Dermis microvascular lymphatic vessel endothelial cell (primary cell): ENCODE results near the gene C17orf67. TPM values are rescaled to one million over a fixed set of nuclear protein-coding genes. Genes with fewer than 3 reads are reported as not detected.
"Not testable (repeated sequence)": the region's sequence is repeated elsewhere in the genome, so short reads cannot be mapped to it uniquely, and the experiment has no call there.

ENCODE experiments used
- DNase-seq, 2 donors: peaks; one replicate each; pipeline versions ENCODE4 v3.0.0 to v3.0.0-alpha.2; 2010; ENCODE audit warnings: low read depth in 2 of 2
- total RNA-seq: library from RNA; depleted of rRNA; stranded (reverse); fragments of >200 nt; gene quantifications from 2 replicates; pipeline ENCODE4 v1.2.1, GENCODE V29; 2014

C17orf67 gene
- total RNA-seq, 1 donor from 2014 or later = 2.6 TPM

DNA sequence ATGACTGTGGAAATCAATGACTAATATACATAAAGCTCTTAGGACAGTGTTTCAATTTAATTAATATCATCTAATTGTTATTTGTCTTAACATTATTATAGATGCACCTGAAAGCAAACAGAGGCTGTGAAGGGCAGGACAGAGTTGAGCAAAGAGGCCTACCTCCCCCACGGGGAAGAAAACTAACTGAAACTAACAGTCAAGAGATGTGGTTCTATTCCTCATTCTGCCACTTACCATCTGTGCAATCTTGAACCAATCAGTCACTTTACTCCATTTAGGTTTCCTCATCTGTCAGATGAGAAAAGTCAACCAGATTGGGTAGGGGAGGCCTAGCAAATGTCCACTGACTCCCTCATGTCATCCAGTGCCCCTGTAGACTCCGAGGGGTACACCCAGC is 59.1 kb downstream of the C17orf67 start:
- DNase-seq = no peak

DNA sequence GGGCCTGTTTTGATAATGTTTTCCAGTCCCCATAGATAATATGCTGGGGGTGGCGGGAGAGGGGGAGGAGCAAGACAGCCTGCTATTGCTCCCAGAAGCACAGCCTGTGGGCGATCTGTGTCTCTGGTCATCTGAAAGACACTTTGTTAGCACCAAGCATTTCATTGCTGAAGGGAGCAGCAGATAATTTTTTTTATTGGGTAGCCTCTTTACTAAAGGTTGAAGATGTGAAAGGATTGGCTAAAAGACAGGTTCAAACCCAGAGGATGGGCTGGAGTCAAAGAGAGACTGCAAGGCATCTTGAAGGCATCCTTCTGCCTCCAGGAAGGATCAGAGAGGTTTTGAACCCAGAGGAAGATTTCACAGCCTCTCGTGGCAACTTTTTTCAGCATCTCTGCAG is 60.6 kb downstream of the C17orf67 start:
- no peak for DNase-seq

DNA sequence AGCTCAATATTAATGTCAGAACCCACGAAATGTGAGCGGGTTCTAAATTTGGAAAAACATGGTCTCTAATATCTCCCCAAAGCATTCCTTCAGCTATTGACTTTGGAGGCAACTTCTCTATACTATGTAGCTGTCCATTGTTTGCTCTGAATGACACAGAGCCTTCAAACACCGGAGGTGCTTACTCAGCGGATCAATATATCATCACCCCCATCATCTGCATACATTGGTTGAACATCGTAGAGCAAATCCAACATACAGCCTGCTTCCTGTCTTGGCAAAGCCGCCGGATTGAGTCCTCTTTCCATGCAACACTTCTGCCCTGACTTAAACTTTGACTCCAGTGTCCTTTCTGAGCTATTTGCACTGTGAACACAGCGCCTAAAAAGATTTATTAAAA is 61.3 kb downstream of the C17orf67 start:
- no peak for DNase-seq

DNA sequence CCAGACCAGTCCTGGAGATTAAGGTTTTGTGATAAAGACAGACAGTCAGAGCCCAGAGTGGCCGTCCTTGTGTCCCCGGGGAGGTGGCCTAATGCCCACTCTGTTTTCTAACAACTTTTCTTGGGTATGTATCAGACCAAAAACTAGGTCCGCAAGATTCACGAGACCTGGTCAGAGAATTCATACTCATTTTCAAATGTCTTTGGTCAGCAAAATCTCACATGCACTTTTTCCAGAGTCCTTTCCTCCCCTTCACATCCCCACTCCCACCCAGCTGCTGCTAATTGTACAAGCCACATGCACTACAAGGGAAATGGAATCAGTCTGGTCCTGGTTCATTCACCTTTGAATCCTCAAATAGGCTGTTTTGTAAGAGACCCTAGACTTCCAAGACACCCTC is 61.7 kb downstream of the C17orf67 start:
- DNase-seq = no peak

- DNase-seq = no peak
These were observed 62.2 kb downstream of the C17orf67 start for GRCh38 chr17:56771563-56771962.

GRCh38 chr17:56770427-56770826 is 63.3 kb downstream of the C17orf67 start:
- no peak for DNase-seq

- DNase-seq = no peak
These were observed 68.3 kb downstream of the C17orf67 start for GRCh38 chr17:56765449-56765848.

DNA sequence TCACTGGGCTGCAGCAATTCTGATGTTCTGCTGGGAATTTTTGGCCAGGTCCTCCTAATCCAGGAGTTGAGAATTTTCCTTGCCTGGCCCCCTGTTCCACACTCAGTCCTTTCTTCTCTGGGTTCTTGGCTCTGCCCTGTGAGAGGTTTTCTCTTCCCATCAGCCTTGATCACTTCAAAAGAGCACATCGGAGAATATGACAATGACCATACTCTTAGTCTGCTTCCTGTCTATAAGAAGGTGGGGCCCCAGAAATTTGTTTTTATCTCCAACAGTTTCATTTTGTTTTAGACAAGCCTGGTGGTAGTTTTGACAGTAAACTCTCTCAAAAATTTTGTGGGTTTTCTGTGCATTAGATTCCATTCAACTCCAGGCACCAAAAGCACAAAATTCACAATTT is 70.7 kb downstream of the C17orf67 start:
- no peak for DNase-seq

DNA sequence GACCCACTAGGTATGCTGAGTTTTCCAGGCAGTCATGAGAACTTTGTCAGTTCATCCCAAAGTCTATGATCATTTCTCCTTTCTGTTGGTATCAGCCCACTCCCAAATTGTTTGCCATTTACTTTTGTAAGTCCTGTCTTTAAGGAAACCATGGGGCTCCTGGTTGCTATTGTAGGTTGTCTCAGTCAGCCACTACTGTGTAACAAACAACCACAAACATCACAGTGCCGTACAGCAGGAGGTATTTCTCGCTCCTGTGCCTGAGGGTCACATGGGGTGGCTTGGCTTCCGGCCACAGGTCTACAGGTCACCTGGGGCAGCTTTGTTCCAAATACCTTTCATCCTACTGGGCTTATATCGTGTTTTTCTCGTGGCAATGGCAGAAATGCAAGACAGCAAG is 71.6 kb downstream of the C17orf67 start:
- no peak for DNase-seq

- no peak for DNase-seq
These were observed 72.3 kb downstream of the C17orf67 start for GRCh38 chr17:56761387-56761786.

DNA sequence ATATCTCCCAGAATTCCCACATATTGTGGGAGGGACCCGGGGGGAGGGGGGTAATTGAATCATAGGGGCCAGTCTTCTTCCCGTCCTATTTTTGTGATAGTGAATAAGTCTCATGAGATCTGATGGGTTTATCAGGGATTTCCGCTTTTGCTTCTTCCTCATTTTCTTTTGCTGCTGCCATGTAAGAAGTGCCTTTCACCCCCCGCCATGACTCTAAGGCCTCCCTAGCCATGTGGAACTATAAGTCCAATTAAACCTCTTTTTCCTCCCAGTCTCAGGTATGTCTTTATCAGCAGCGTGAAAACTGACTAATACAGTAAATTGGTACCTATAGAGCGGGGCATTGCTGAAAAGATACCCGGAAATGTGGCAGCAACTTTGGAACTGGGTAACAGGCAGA is 76.1 kb downstream of the C17orf67 start:
- DNase-seq = not testable (repeated sequence)

DNA sequence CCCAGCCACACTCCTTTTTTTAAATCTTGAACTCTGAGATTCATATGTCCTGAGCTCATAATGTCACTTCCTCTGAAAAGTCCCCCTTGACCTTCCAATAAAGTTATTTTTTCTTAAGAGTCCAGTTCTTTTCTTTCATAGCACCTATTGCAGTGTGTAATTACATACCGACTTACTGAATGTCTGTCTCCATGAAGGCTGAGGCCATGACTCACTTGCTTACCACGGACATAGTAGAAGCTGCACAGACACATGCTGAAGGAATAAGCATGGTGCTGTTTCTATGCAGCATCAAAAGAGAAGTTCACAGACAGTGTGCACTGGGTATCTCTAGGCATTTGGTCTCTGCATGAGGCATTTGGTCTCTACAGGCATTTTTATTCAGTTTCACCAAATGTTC is 77.2 kb downstream of the C17orf67 start:
- peak in 1 of 2 donors; percentile 76 for DNase-seq

GRCh38 chr17:56755310-56755709 is 78.4 kb downstream of the C17orf67 start:
- DNase-seq = no peak

GRCh38 chr17:56754523-56755208 is 79.1 kb downstream of the C17orf67 start:
- DNase-seq = peak; percentile 36 to 82

DNA sequence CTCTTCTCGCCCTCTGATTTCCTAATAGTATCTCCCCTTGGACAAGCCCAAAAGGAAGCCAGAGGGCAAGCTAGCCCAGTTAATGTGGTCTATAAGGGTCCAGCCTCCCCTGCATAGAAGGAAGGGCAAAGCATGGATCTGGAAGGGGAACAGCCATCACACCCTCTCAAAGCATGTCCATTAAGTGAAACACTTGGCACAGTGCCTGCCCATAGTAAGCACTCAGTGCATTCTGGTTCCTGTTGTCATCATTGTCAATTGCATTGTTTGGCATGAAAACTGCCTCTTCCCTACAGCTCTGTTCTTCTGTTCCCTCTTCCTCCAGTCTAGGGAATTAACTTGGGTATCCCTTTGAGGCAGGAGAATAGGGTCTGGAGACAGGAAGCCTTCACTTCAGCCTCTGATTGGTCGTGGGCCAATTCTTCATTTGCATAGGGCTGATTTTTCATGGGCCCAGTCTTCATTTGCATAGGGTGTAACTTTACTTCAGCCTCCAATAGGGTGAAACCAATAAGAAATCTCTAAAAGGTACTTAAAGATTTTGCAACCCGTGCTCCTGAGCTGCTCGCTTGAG is 81.4 kb downstream of the C17orf67 start:
- DNase-seq = peak; percentile 63 to 79

- DNase-seq = peak; percentile 66 to 76
These were observed 82.5 kb downstream of the C17orf67 start for GRCh38 chr17:56751145-56751738.

- no peak for DNase-seq
These were observed 89.0 kb downstream of the C17orf67 start for GRCh38 chr17:56744721-56745120.

DNA sequence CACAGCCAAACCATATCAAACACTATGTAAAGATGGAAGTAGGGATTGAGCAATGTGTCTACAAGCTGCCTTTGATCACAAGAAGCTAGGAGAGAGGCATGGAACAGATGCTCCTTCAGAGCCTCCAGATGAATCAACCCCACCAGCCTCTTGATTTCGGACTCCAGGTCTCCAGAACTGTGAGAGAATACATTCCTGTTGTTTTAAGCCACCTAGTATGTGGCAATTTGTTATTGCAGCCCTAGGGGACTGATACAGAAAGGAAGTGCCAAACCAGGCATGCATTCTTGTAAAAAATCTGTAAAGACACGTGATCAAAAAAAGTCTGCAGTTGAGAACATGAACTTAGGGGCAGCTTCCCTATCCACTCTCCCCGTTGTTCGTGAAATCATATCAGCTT is 91.1 kb downstream of the C17orf67 start:
- DNase-seq = no peak

Other genes with a start within 250 kb of the C17orf67 start
- gene NOG, start 240.2 kb downstream of the C17orf67 start, total RNA-seq = 0.39 and 1.1 TPM in 2 replicates
- 7.3 and 10.1 TPM in 2 replicates for gene DGKE, start 231 bp upstream of the C17orf67 start, total RNA-seq
- 24.1 and 30.7 TPM in 2 replicates for gene TRIM25, start 80.1 kb upstream of the C17orf67 start, total RNA-seq
- gene COIL, start 127.1 kb upstream of the C17orf67 start, total RNA-seq = 10.4 and 10.9 TPM in 2 replicates
- 26.2 and 29.8 TPM in 2 replicates for gene SCPEP1, start 144.2 kb upstream of the C17orf67 start, total RNA-seq